H9 (cell line): ENCODE measurements around the gene PIAS2. TPM values are rescaled to one million over a fixed set of nuclear protein-coding genes. Genes with fewer than 3 reads are reported as not detected.

Experiments
- DNase-seq: peaks from one replicate; pipeline ENCODE4 v3.0.0-alpha.2; 2017
- H2AFZ ChIP-seq: one replicate; pipeline ENCODE4 v1.6.1; 2013; ENCODE audit warnings: mild to moderate bottlenecking, low read length, control low read depth, moderate library complexity
- H2AK5ac ChIP-seq: 2 replicates; pipeline ENCODE4 v1.6.1; 2013; ENCODE audit warnings: low read length, control low read depth, mixed read lengths; ENCODE audit not compliant: insufficient read length
- H2BK120ac ChIP-seq: one replicate; pipeline ENCODE4 v1.6.1; 2013; ENCODE audit warnings: low read depth, mild to moderate bottlenecking, low read length, control low read depth, inconsistent platforms; ENCODE audit not compliant: poor library complexity, severe bottlenecking
- H2BK12ac ChIP-seq: 2 replicates; pipeline ENCODE4 v1.6.1; 2013; ENCODE audit warnings: low read length, control low read depth, mixed read lengths, low read depth; ENCODE audit not compliant: insufficient read length
- H2BK15ac ChIP-seq: 2 replicates; pipeline ENCODE4 v1.6.1; 2013; ENCODE audit warnings: low read depth, low read length, control low read depth
- H2BK20ac ChIP-seq: one replicate; pipeline ENCODE4 v1.6.1; 2013; ENCODE audit warnings: low read depth, mild to moderate bottlenecking, low read length, control low read depth, inconsistent platforms; ENCODE audit not compliant: poor library complexity, severe bottlenecking
- H2BK5ac ChIP-seq: 2 replicates; pipeline ENCODE4 v1.6.1; 2013; ENCODE audit warnings: low read length, control low read depth, mixed read lengths; ENCODE audit not compliant: insufficient read length
- H3K14ac ChIP-seq: 2 replicates; pipeline ENCODE4 v1.6.1; 2013; ENCODE audit warnings: low read length, control low read depth; ENCODE audit not compliant: insufficient read depth
- H3K18ac ChIP-seq: 2 replicates; pipeline ENCODE4 v1.6.1; 2013; ENCODE audit warnings: low read depth, mild to moderate bottlenecking, mixed read lengths, low read length, control low read depth; ENCODE audit not compliant: insufficient read length
- H3K23ac ChIP-seq: 2 replicates; pipeline ENCODE4 v1.6.1; 2013; ENCODE audit warnings: low read length, control low read depth, mixed read lengths, low read depth; ENCODE audit not compliant: insufficient read length
- H3K23me2 ChIP-seq: 2 replicates; pipeline ENCODE4 v1.6.1; 2013; ENCODE audit warnings: low read depth, mild to moderate bottlenecking, mixed read lengths, low read length, control low read depth; ENCODE audit not compliant: insufficient read length, poor library complexity, severe bottlenecking
- H3K27ac ChIP-seq: 2 replicates; pipeline ENCODE4 v1.5.1; 2013; ENCODE audit warnings: low read length, control low read depth, mixed read lengths, low read depth; ENCODE audit not compliant: insufficient read length
- H3K27me3 ChIP-seq: 2 replicates; pipeline ENCODE4 v1.6.1; 2013; ENCODE audit warnings: low read length, control low read depth, inconsistent platforms; ENCODE audit not compliant: insufficient read depth
- H3K4ac ChIP-seq: 2 replicates; pipeline ENCODE4 v1.6.1; 2013; ENCODE audit warnings: low read depth, mild to moderate bottlenecking, control low read depth, inconsistent platforms, low read length, moderate library complexity
- H3K4me1 ChIP-seq: 2 replicates; pipeline ENCODE4 v1.6.1; 2013; ENCODE audit warnings: low read length, control low read depth, inconsistent platforms; ENCODE audit not compliant: insufficient read depth
- H3K4me2 ChIP-seq: 2 replicates; pipeline ENCODE4 v1.6.1; 2013; ENCODE audit warnings: low read length, control low read depth, mixed read lengths; ENCODE audit not compliant: insufficient read length, insufficient read depth
- H3K56ac ChIP-seq: 2 replicates; pipeline ENCODE4 v1.6.1; 2013; ENCODE audit warnings: low read depth, mild to moderate bottlenecking, mixed read lengths, low read length, control low read depth; ENCODE audit not compliant: insufficient read length
- H3K79me1 ChIP-seq: 2 replicates; pipeline ENCODE4 v1.6.1; 2013; ENCODE audit warnings: low read depth, mild to moderate bottlenecking, moderate library complexity, low read length, control low read depth, inconsistent platforms; ENCODE audit not compliant: insufficient read depth, poor library complexity, severe bottlenecking
- H3K79me2 ChIP-seq: 2 replicates; pipeline ENCODE4 v1.6.1; 2013; ENCODE audit warnings: low read length, control low read depth, inconsistent platforms; ENCODE audit not compliant: insufficient read depth
- H3K9ac ChIP-seq: 2 replicates; pipeline ENCODE4 v1.6.1; 2013; ENCODE audit warnings: low read length, control low read depth, mixed read lengths; ENCODE audit not compliant: insufficient read length; ENCODE audit errors: extremely low read depth
- H3K9me3 ChIP-seq: one replicate; pipeline ENCODE4 v1.6.1; 2013; ENCODE audit warnings: low read depth, low read length, inconsistent platforms; ENCODE audit not compliant: control insufficient read depth
- H3T11ph ChIP-seq: one replicate; pipeline ENCODE4 v1.6.1; 2013; ENCODE audit warnings: mild to moderate bottlenecking, low read length, control low read depth, inconsistent platforms
- H4K20me1 ChIP-seq: one replicate; pipeline ENCODE4 v1.6.1; 2013; ENCODE audit not compliant: control insufficient read depth, insufficient read length, insufficient read depth
- H4K5ac ChIP-seq: 2 replicates; pipeline ENCODE4 v1.6.1; 2013; ENCODE audit warnings: low read depth, mild to moderate bottlenecking, mixed read lengths, low read length, control low read depth; ENCODE audit not compliant: insufficient read length
- H4K8ac ChIP-seq: replicated peaks from 2 replicates; pipeline ENCODE4 v1.6.1; 2013; ENCODE audit warnings: low read length, control low read depth, mixed read lengths, low read depth; ENCODE audit not compliant: insufficient read length
- H4K91ac ChIP-seq: 2 replicates; pipeline ENCODE4 v1.6.1; 2013; ENCODE audit warnings: low read depth, mild to moderate bottlenecking, moderate library complexity, mixed read lengths, low read length, control low read depth; ENCODE audit not compliant: insufficient read length
- H3K27ac Mint-ChIP-seq, 3 experiments: 2 replicates in 2 of 3; 3 replicates in 1 of 3; pipeline ENCODE4 v1.8.0; 2020 to 2021; ENCODE audit warnings: mixed read lengths in 3 of 3, mild to moderate bottlenecking in 1 of 3, moderate library complexity in 1 of 3
- H3K27me3 Mint-ChIP-seq: 2 replicates; pipeline ENCODE4 v1.8.0; 2021; ENCODE audit warnings: low read depth, mild to moderate bottlenecking, moderate library complexity, mixed read lengths
- H3K36me3 Mint-ChIP-seq, 3 experiments: 2 replicates in 2 of 3; 3 replicates in 1 of 3; pipeline ENCODE4 v1.8.0; 2020 to 2021; ENCODE audit warnings: low read depth in 3 of 3, mixed read lengths in 3 of 3; ENCODE audit not compliant: insufficient read depth in 1 of 3
- H3K4me1 Mint-ChIP-seq, 2 experiments: 2 replicates each; pipeline ENCODE4 v1.8.0; 2020; ENCODE audit warnings: mixed read lengths in 2 of 2
- H3K4me3 Mint-ChIP-seq, 2 experiments: 2 replicates in 1 of 2; 3 replicates in 1 of 2; pipeline ENCODE4 v1.8.0; 2020 to 2021; ENCODE audit warnings: mild to moderate bottlenecking in 2 of 2, mixed read lengths in 2 of 2, moderate library complexity in 1 of 2
- H3K9me3 Mint-ChIP-seq, 2 experiments: 2 replicates in 1 of 2; 3 replicates in 1 of 2; pipeline ENCODE4 v1.8.0; 2020; ENCODE audit warnings: mild to moderate bottlenecking in 2 of 2, mixed read lengths in 2 of 2, moderate library complexity in 1 of 2
- WGBS: extraction: QIAGEN DNeasy Blood & Tissue Kit; methylation state at CpG from one replicate; pipeline ENCODE4 v1.1.7; 2013; ENCODE audit warnings: missing lambda C conversion rate, low lambda C conversion rate, mixed read lengths; ENCODE audit not compliant: insufficient read length; ENCODE audit errors: extremely low coverage; 5-methylcytosine and 5-hydroxymethylcytosine counted together
- total RNA-seq: library from RNA; stranded (reverse); gene quantifications from 2 replicates; pipeline ENCODE4 v1.2.1, GENCODE V29; 2021
- TF ChIP-seq, protein P1 (sequence below): fragments of 200-600 bp; sonication (generic); conservative IDR thresholded peaks from 3 replicates; pipeline ENCODE4 v1.8.0; 2021; ENCODE audit warnings: antibody characterized with exemption, mild to moderate bottlenecking

PIAS2 gene
- total RNA-seq, 1 experiment from 2014 or later: 58.4 TPM

GRCh38 chr18:46761059-46761769, 156.1 kb downstream of the PIAS2 start:
- WGBS: no CpG with 5 or more reads among the region's 2 CpGs
- Histone ChIP-seq H2BK120ac (no peak overlapping the region), H3T11ph (no peak overlapping the region), H4K91ac (no peak overlapping the region), H3K23ac (no peak overlapping the region), H2BK5ac (no peak overlapping the region), H3K79me1 (no peaks in the 10 kb centered on the region), H3K23me2 (peaks cover 13% of the 10 kb centered on the region), H2AK5ac (no peak overlapping the region), H3K14ac (no peak overlapping the region), H4K8ac (no peak overlapping the region), H3K27me3 (peaks cover 14% of the 10 kb centered on the region), H3K9ac (no peak overlapping the region), H3K9me3 (no peaks in the 10 kb centered on the region), H4K5ac (no peak overlapping the region), H3K18ac (no peak overlapping the region), H3K4ac (no peak overlapping the region), H3K4me2 (no peak overlapping the region), H2BK15ac (no peak overlapping the region), H4K20me1 (no peaks in the 10 kb centered on the region), H3K27ac (no peak overlapping the region), H3K4me1 (no peaks in the 10 kb centered on the region), H2BK12ac (no peak overlapping the region), H3K56ac (no peak overlapping the region), H3K79me2 (no peaks in the 10 kb centered on the region), H2BK20ac (no peak overlapping the region), H2AFZ (no peak overlapping the region)
- no peak for DNase-seq
- Mint-ChIP-seq H3K9me3 (no peaks in the 10 kb centered on the region), H3K27ac (no peak overlapping the region), H3K4me3 (no peak overlapping the region), H3K27me3 (peaks cover 71% of the 10 kb centered on the region), H3K4me1 (peaks cover 11 to 13% of the 10 kb centered on the region in 2 experiments), H3K36me3 (no peaks in the 10 kb centered on the region)
- TF ChIP-seq, protein P1, sequence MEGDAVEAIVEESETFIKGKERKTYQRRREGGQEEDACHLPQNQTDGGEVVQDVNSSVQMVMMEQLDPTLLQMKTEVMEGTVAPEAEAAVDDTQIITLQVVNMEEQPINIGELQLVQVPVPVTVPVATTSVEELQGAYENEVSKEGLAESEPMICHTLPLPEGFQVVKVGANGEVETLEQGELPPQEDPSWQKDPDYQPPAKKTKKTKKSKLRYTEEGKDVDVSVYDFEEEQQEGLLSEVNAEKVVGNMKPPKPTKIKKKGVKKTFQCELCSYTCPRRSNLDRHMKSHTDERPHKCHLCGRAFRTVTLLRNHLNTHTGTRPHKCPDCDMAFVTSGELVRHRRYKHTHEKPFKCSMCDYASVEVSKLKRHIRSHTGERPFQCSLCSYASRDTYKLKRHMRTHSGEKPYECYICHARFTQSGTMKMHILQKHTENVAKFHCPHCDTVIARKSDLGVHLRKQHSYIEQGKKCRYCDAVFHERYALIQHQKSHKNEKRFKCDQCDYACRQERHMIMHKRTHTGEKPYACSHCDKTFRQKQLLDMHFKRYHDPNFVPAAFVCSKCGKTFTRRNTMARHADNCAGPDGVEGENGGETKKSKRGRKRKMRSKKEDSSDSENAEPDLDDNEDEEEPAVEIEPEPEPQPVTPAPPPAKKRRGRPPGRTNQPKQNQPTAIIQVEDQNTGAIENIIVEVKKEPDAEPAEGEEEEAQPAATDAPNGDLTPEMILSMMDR: no peak
